ENCODE results near the gene GABPB1.

Gene GABPB1

GRCh38 chr15:50341616-50342136 lies 13.3 kb downstream of the GABPB1 start:
- Histone ChIP-seq H3K4me1 (ENCODE audit: control insufficient read depth, insufficient read depth, low read length) (no peaks in the 10 kb centered on the region), H3K9me3 (replicated peaks; ENCODE audit: low read length) (no peaks in the 10 kb centered on the region), H3K4me3 (ENCODE audit: low read length) (no peak overlapping the region), H3K27me3 (ENCODE audit: control insufficient read depth, insufficient read depth, low read length) (no peaks in the 10 kb centered on the region), H3K9ac (ENCODE audit: low read depth, low read length) (no peak overlapping the region), H3K4me2 (ENCODE audit: low read length) (no peak overlapping the region), H3K36me3 (ENCODE audit: insufficient read depth, low read length) (no peaks in the 10 kb centered on the region)

- no peak overlapping the region for H3K9ac ChIP-seq (ENCODE audit: low read depth, low read length)
- no peak overlapping the region for H3K4me3 ChIP-seq (ENCODE audit: low read length)
- H3K36me3 ChIP-seq (ENCODE audit: insufficient read depth, low read length), result no peaks in the 10 kb centered on the region
- H3K27me3 ChIP-seq (ENCODE audit: control insufficient read depth, insufficient read depth, low read length), result no peaks in the 10 kb centered on the region
- H3K4me1 ChIP-seq (ENCODE audit: control insufficient read depth, insufficient read depth, low read length), result no peaks in the 10 kb centered on the region
- H3K4me2 ChIP-seq (ENCODE audit: low read length), result no peak overlapping the region
- H3K9me3 ChIP-seq (replicated peaks; ENCODE audit: low read length), result no peaks in the 10 kb centered on the region
Observed at GRCh38 chr15:50340416-50340815, 14.6 kb downstream of the GABPB1 start.

- H3K4me3 ChIP-seq (ENCODE audit: low read length), result no peak overlapping the region
- no peak overlapping the region for H3K4me2 ChIP-seq (ENCODE audit: low read length)
- H3K36me3 ChIP-seq (ENCODE audit: insufficient read depth, low read length), result no peaks in the 10 kb centered on the region
- no peaks in the 10 kb centered on the region for H3K4me1 ChIP-seq (ENCODE audit: control insufficient read depth, insufficient read depth, low read length)
- H3K9me3 ChIP-seq (replicated peaks; ENCODE audit: low read length), result no peaks in the 10 kb centered on the region
- no peaks in the 10 kb centered on the region for H3K27me3 ChIP-seq (ENCODE audit: control insufficient read depth, insufficient read depth, low read length)
- no peak overlapping the region for H3K9ac ChIP-seq (ENCODE audit: low read depth, low read length)
Observed at GRCh38 chr15:50339717-50340116, 15.3 kb downstream of the GABPB1 start.

GRCh38 chr15:50335251-50335650 lies 19.7 kb downstream of the GABPB1 start:
- Histone ChIP-seq H3K36me3 (ENCODE audit: insufficient read depth, low read length) (no peaks in the 10 kb centered on the region), H3K4me2 (ENCODE audit: low read length) (no peak overlapping the region), H3K27me3 (ENCODE audit: control insufficient read depth, insufficient read depth, low read length) (no peaks in the 10 kb centered on the region), H3K4me1 (ENCODE audit: control insufficient read depth, insufficient read depth, low read length) (no peaks in the 10 kb centered on the region), H3K4me3 (ENCODE audit: low read length) (no peak overlapping the region), H3K9me3 (replicated peaks; ENCODE audit: low read length) (no peaks in the 10 kb centered on the region), H3K9ac (ENCODE audit: low read depth, low read length) (no peak overlapping the region)

GRCh38 chr15:50333229-50333628 lies 21.8 kb downstream of the GABPB1 start:
- Histone ChIP-seq H3K9ac (ENCODE audit: low read depth, low read length) (no peak overlapping the region), H3K27me3 (ENCODE audit: control insufficient read depth, insufficient read depth, low read length) (no peaks in the 10 kb centered on the region), H3K36me3 (ENCODE audit: insufficient read depth, low read length) (no peaks in the 10 kb centered on the region), H3K4me3 (ENCODE audit: low read length) (no peak overlapping the region), H3K9me3 (replicated peaks; ENCODE audit: low read length) (no peaks in the 10 kb centered on the region), H3K4me2 (ENCODE audit: low read length) (no peak overlapping the region), H3K4me1 (ENCODE audit: control insufficient read depth, insufficient read depth, low read length) (no peaks in the 10 kb centered on the region)

- Histone ChIP-seq H3K4me3 (ENCODE audit: low read length) (no peak overlapping the region), H3K27me3 (ENCODE audit: control insufficient read depth, insufficient read depth, low read length) (no peaks in the 10 kb centered on the region), H3K4me1 (ENCODE audit: control insufficient read depth, insufficient read depth, low read length) (no peaks in the 10 kb centered on the region), H3K4me2 (ENCODE audit: low read length) (no peak overlapping the region), H3K9me3 (replicated peaks; ENCODE audit: low read length) (no peaks in the 10 kb centered on the region), H3K36me3 (ENCODE audit: insufficient read depth, low read length) (no peaks in the 10 kb centered on the region), H3K9ac (ENCODE audit: low read depth, low read length) (no peak overlapping the region)
Observed at GRCh38 chr15:50330921-50331320, 24.1 kb downstream of the GABPB1 start.

- Histone ChIP-seq H3K27me3 (ENCODE audit: control insufficient read depth, insufficient read depth, low read length) (no peaks in the 10 kb centered on the region), H3K4me3 (ENCODE audit: low read length) (no peak overlapping the region), H3K9ac (ENCODE audit: low read depth, low read length) (no peak overlapping the region), H3K36me3 (ENCODE audit: insufficient read depth, low read length) (no peaks in the 10 kb centered on the region), H3K9me3 (replicated peaks; ENCODE audit: low read length) (no peaks in the 10 kb centered on the region), H3K4me2 (ENCODE audit: low read length) (no peak overlapping the region), H3K4me1 (ENCODE audit: control insufficient read depth, insufficient read depth, low read length) (no peaks in the 10 kb centered on the region)
Observed at GRCh38 chr15:50328116-50328515, 26.9 kb downstream of the GABPB1 start.

GRCh38 chr15:50321680-50322210 lies 33.3 kb downstream of the GABPB1 start:
- Histone ChIP-seq H3K9me3 (replicated peaks; ENCODE audit: low read length) (no peaks in the 10 kb centered on the region), H3K4me2 (ENCODE audit: low read length) (no peak overlapping the region), H3K27me3 (ENCODE audit: control insufficient read depth, insufficient read depth, low read length) (no peaks in the 10 kb centered on the region), H3K4me3 (ENCODE audit: low read length) (no peak overlapping the region), H3K4me1 (ENCODE audit: control insufficient read depth, insufficient read depth, low read length) (no peaks in the 10 kb centered on the region), H3K36me3 (ENCODE audit: insufficient read depth, low read length) (no peaks in the 10 kb centered on the region), H3K9ac (ENCODE audit: low read depth, low read length) (no peak overlapping the region)

GRCh38 chr15:50320504-50320903 lies 34.5 kb downstream of the GABPB1 start:
- no peaks in the 10 kb centered on the region for H3K36me3 ChIP-seq (ENCODE audit: insufficient read depth, low read length)
- no peaks in the 10 kb centered on the region for H3K9me3 ChIP-seq (replicated peaks; ENCODE audit: low read length)
- no peak overlapping the region for H3K9ac ChIP-seq (ENCODE audit: low read depth, low read length)
- no peaks in the 10 kb centered on the region for H3K4me1 ChIP-seq (ENCODE audit: control insufficient read depth, insufficient read depth, low read length)
- no peaks in the 10 kb centered on the region for H3K27me3 ChIP-seq (ENCODE audit: control insufficient read depth, insufficient read depth, low read length)
- H3K4me3 ChIP-seq (ENCODE audit: low read length), result no peak overlapping the region
- no peak overlapping the region for H3K4me2 ChIP-seq (ENCODE audit: low read length)

GRCh38 chr15:50318697-50319096 lies 36.3 kb downstream of the GABPB1 start:
- no peaks in the 10 kb centered on the region for H3K27me3 ChIP-seq (ENCODE audit: control insufficient read depth, insufficient read depth, low read length)
- no peaks in the 10 kb centered on the region for H3K4me1 ChIP-seq (ENCODE audit: control insufficient read depth, insufficient read depth, low read length)
- H3K9me3 ChIP-seq (replicated peaks; ENCODE audit: low read length), result no peaks in the 10 kb centered on the region
- H3K4me3 ChIP-seq (ENCODE audit: low read length), result no peak overlapping the region
- H3K4me2 ChIP-seq (ENCODE audit: low read length), result no peak overlapping the region
- H3K9ac ChIP-seq (ENCODE audit: low read depth, low read length), result no peak overlapping the region
- H3K36me3 ChIP-seq (ENCODE audit: insufficient read depth, low read length), result no peaks in the 10 kb centered on the region

GRCh38 chr15:50315814-50316630 lies 39.0 kb downstream of the GABPB1 start:
- Histone ChIP-seq H3K4me1 (ENCODE audit: control insufficient read depth, insufficient read depth, low read length) (no peaks in the 10 kb centered on the region), H3K9ac (ENCODE audit: low read depth, low read length) (no peak overlapping the region), H3K4me3 (ENCODE audit: low read length) (no peak overlapping the region), H3K36me3 (ENCODE audit: insufficient read depth, low read length) (no peaks in the 10 kb centered on the region), H3K4me2 (ENCODE audit: low read length) (no peak overlapping the region), H3K9me3 (replicated peaks; ENCODE audit: low read length) (no peaks in the 10 kb centered on the region), H3K27me3 (ENCODE audit: control insufficient read depth, insufficient read depth, low read length) (no peaks in the 10 kb centered on the region)

GRCh38 chr15:50312636-50313035 lies 42.4 kb downstream of the GABPB1 start:
- no peaks in the 10 kb centered on the region for H3K27me3 ChIP-seq (ENCODE audit: control insufficient read depth, insufficient read depth, low read length)
- H3K4me1 ChIP-seq (ENCODE audit: control insufficient read depth, insufficient read depth, low read length), result no peaks in the 10 kb centered on the region
- H3K4me2 ChIP-seq (ENCODE audit: low read length), result no peak overlapping the region
- peaks cover 3% of the 10 kb centered on the region for H3K9me3 ChIP-seq (replicated peaks; ENCODE audit: low read length)
- H3K4me3 ChIP-seq (ENCODE audit: low read length), result no peak overlapping the region
- H3K9ac ChIP-seq (ENCODE audit: low read depth, low read length), result no peak overlapping the region
- peaks cover 6% of the 10 kb centered on the region for H3K36me3 ChIP-seq (ENCODE audit: insufficient read depth, low read length)
